Adrenal gland (tissue), 5 donors: ENCODE measurements around the gene KIF26B.

ENCODE experiments used
- POLR2A ChIP-seq, 2 donors: fragments of 450-650 bp; IDR thresholded peaks; one replicate each; pipeline ENCODE4 v1.6.1; 2017; ENCODE audit warnings: antibody characterized with exemption in 2 of 2, mild to moderate bottlenecking in 2 of 2, moderate library complexity in 1 of 2
- TF ChIP-seq, protein P1 (sequence below), 6 experiments: fragments of 450-650 bp in 4 of 6; fragments of 200-600 bp in 2 of 6; sonication (generic) in 1 of 6; IDR thresholded peaks; 1 replicate in 5 of 6; 2 replicates in 1 of 6; pipeline versions ENCODE4 v1.5.1 to v1.8.0; 2016 to 2021; ENCODE audit warnings: antibody characterized with exemption in 6 of 6, mild to moderate bottlenecking in 2 of 6, moderate library complexity in 1 of 6
- donor health status: DM: no; HTN: no; CAD: no.

DNA sequence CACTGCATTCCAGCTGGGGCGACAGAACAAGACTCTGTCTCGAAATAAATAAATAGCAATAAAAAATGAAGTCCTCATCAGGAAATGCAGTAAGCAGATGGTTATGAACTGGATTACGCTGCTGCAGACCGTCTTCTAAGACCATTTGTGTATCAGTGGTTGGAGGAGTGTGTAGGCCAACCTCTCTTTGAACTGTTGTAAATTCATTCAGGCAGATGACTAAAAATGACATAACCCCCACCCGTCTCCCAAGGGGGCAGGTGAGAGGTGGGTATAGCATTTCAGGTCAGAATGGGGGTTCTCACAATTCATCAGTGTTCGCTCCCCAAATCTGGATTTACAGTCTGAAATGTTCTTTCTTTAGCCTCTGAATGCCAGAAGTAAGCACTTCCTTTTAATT, 177.3 kb downstream of the KIF26B start:
- no peak for TF ChIP-seq POLR2A (IDR thresholded peaks at IDR 0.05)
- TF ChIP-seq, protein P1, sequence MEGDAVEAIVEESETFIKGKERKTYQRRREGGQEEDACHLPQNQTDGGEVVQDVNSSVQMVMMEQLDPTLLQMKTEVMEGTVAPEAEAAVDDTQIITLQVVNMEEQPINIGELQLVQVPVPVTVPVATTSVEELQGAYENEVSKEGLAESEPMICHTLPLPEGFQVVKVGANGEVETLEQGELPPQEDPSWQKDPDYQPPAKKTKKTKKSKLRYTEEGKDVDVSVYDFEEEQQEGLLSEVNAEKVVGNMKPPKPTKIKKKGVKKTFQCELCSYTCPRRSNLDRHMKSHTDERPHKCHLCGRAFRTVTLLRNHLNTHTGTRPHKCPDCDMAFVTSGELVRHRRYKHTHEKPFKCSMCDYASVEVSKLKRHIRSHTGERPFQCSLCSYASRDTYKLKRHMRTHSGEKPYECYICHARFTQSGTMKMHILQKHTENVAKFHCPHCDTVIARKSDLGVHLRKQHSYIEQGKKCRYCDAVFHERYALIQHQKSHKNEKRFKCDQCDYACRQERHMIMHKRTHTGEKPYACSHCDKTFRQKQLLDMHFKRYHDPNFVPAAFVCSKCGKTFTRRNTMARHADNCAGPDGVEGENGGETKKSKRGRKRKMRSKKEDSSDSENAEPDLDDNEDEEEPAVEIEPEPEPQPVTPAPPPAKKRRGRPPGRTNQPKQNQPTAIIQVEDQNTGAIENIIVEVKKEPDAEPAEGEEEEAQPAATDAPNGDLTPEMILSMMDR (IDR thresholded peaks at IDR 0.05) = no peak
